Large intestine (tissue), 3 donors: ENCODE measurements around the gene EFCAB11. TPM values are rescaled to one million over a fixed set of nuclear protein-coding genes. Genes with fewer than 3 reads are reported as not detected.

Source experiments
- DNase-seq, 2 donors: peaks; one replicate each; pipeline versions ENCODE4 v3.0.0 to v3.0.0-alpha.2; 2013
- H3K27ac ChIP-seq: one replicate; pipeline ENCODE4 v1.5.1; 2013; ENCODE audit warnings: low read length
- H3K27me3 ChIP-seq: 2 replicates; pipeline ENCODE4 v1.6.1; 2013; ENCODE audit warnings: low read length; ENCODE audit not compliant: control insufficient read depth, insufficient read depth
- H3K36me3 ChIP-seq: 2 replicates; pipeline ENCODE4 v1.6.1; 2013; ENCODE audit warnings: low read length; ENCODE audit not compliant: control insufficient read depth, insufficient read depth
- H3K4me1 ChIP-seq: one replicate; pipeline ENCODE4 v1.6.1; 2013; ENCODE audit warnings: low read length; ENCODE audit not compliant: control insufficient read depth, insufficient read depth
- H3K4me3 ChIP-seq: one replicate; pipeline ENCODE4 v1.5.1; 2013; ENCODE audit warnings: low read length
- H3K9me3 ChIP-seq: one replicate; pipeline ENCODE4 v1.6.1; 2013; ENCODE audit warnings: mild to moderate bottlenecking, low read depth, low read length, moderate library complexity; ENCODE audit not compliant: control insufficient read depth
- WGBS: methylation state at CpG from one replicate; pipeline ENCODE4 v1.1.5; 2013; ENCODE audit warnings: low lambda C conversion rate; ENCODE audit not compliant: insufficient coverage; 5-methylcytosine and 5-hydroxymethylcytosine counted together
- polyA plus RNA-seq: library from polyadenylated mRNA; unstranded; fragments of 120-200 nt; gene quantifications from one replicate; pipeline ENCODE4 v1.2.1, GENCODE V29; 2013

Gene EFCAB11
- polyA plus RNA-seq, 1 donor: 14.2 TPM

DNA sequence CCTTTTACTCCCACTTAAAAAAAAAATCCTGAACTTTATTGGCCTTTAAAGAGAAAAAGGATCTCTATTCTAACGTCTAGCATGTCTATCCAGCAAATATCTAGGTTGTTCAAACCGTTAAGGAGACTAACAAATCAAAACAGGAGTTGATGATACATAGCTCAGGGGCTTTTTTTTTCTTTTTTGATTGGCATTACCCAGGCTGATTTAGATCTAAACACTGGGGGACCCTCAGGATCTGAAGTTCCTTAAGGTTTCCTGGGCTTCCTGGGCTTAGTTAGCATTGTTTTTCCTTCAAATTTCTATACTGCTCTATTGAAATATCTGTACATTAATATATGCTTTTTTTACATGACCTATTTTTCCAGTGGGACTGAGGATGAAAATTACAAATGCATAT, 42.3 kb downstream of the EFCAB11 start:
- DNase-seq: no peak
- Histone ChIP-seq H3K4me3 (no peak overlapping the region), H3K4me1 (peaks cover 22% of the 10 kb centered on the region), H3K27ac (peak overlapping the region; percentile 88), H3K36me3 (no peaks in the 10 kb centered on the region), H3K27me3 (no peaks in the 10 kb centered on the region), H3K9me3 (no peaks in the 10 kb centered on the region)
- WGBS: no CpG with 5 or more reads among the region's 2 CpGs

DNA sequence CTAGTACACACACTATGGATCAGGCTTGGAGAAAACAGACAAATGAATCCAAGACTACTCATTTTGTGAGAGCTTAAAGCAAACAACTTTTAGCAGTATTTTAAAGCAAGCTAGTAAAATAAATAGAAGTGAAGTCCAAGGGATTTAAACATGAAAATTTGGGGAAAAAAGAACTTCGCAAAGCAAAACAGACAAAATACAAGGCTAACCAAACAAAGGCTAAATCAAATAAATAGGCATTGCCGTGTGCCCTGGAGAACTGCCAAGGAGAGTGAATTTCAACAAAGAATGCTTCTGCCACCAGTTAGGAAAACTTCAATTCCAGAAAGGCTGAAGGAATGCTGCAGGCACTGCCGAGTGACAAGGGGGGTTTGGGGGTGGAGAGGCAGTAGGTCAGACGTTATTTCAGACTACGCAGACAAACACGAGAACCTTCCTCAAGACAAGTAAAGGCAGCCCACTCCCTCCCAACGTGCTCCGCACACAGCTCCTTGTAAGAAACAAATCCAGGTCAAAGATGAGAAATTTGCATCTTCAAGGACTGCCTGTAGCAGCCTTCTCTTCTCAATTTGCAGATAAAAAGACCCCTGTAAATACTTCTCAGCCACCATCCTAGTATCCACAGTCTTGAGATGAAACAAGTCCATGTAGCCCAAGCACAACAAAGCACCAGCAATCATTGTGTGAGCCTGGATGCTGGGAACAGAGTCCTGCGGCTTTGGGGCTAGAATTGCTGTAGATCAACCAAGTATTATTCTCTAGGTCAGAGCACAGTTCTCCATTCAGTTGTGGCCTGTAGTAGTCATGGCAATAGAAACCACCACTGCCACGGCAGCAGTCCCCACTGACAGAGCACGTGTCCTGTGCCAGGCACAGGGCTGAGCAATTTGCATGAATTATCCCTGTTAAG, 43.3 kb downstream of the EFCAB11 start:
- 0% methylated on average over 2 of the region's 11 CpGs for WGBS
- H3K36me3 ChIP-seq: no peaks in the 10 kb centered on the region
- peak; percentile 49 to 79 for DNase-seq
- no peaks in the 10 kb centered on the region for H3K27me3 ChIP-seq
- H3K4me3 ChIP-seq: peak overlapping the region; percentile 21
- no peaks in the 10 kb centered on the region for H3K9me3 ChIP-seq
- peaks cover 22% of the 10 kb centered on the region for H3K4me1 ChIP-seq
- peak overlapping the region; percentile 88 for H3K27ac ChIP-seq

DNA sequence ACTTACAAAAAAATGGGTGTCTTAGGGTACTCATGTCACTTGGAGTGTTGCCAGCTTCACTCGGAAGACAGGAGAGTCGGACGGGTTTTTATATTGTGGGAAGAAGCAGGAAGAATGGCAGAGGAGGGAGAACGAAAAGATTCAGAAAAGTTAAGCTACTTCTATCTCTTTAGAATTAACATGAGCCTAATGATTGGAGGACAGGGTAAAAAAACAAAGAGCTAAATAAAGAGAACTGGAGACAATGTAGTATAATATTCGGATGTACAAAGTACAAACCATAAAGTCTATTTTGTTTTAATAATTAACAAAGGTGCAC, 43.9 kb downstream of the EFCAB11 start:
- Histone ChIP-seq H3K36me3 (no peaks in the 10 kb centered on the region), H3K27me3 (no peaks in the 10 kb centered on the region), H3K27ac (peak overlapping the region; percentile 88), H3K9me3 (no peaks in the 10 kb centered on the region), H3K4me1 (peaks cover 22% of the 10 kb centered on the region), H3K4me3 (peak overlapping the region; percentile 21)
- DNase-seq: peak; percentile 33 to 83
- 20% methylated on average over 5 of the region's 5 CpGs for WGBS

DNA sequence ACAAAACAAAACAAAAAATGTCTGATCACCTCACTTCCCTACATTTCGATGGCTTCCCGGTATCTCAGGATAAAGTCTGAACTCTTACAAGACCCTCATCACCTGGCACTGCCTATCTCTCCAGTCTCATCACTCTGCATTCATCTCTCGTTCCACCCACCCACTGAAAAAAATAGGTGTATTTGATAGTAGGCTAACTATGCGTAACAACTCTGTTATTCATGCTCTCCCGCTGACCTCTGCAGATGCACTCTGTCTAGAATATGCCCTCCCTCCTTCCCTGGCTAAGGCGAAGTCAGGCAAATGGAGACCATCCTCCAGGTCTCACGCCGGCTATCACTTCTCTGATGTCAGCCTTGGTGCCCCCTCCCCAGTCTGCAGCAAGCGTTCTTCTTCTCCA, 44.9 kb downstream of the EFCAB11 start:
- Histone ChIP-seq H3K4me3 (no peak overlapping the region), H3K27me3 (no peaks in the 10 kb centered on the region), H3K4me1 (peaks cover 22% of the 10 kb centered on the region), H3K27ac (peak overlapping the region; percentile 88), H3K9me3 (no peaks in the 10 kb centered on the region), H3K36me3 (no peaks in the 10 kb centered on the region)
- no peak for DNase-seq
- 90% methylated on average over 2 of the region's 9 CpGs for WGBS

DNA sequence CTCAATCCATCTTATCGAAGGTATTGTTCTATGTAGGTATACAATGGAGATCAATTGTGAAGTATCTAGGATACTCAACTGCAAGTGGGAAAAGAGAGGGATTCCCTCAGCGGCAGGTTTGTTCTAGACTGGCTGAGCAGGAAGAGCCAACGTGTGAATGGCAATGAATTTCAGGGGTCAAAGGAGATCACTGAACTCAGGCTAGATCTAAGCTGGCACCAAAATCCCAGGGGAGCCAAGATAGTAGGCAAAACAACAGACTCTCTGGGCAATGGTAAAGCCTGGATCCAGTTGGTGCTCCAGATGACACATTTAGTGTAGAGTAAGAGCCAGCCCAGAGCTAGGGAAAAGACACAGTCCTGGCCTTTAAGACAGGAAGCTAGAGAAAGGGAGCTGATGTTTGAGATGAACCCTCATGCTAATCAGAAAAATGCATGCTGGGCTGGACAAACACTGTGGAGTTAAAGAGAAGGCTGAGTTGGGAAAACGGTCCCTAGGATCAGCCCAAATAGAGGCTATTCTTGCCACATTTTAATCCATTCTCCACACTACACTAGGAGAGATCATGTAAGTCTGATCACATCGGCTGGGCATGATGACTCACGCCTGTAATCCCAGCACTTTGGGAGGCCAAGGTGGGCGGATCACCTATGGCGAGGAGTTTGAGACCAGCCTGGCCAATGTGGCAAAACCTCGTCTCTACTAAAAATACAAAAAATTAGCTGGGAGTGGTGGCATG, 45.6 kb downstream of the EFCAB11 start:
- H3K27me3 ChIP-seq: no peaks in the 10 kb centered on the region
- H3K27ac ChIP-seq: no peak overlapping the region
- H3K36me3 ChIP-seq: no peaks in the 10 kb centered on the region
- peaks cover 22% of the 10 kb centered on the region for H3K4me1 ChIP-seq
- H3K4me3 ChIP-seq: no peak overlapping the region
- WGBS: no CpG with 5 or more reads among the region's 9 CpGs
- no peak for DNase-seq
- no peaks in the 10 kb centered on the region for H3K9me3 ChIP-seq

DNA sequence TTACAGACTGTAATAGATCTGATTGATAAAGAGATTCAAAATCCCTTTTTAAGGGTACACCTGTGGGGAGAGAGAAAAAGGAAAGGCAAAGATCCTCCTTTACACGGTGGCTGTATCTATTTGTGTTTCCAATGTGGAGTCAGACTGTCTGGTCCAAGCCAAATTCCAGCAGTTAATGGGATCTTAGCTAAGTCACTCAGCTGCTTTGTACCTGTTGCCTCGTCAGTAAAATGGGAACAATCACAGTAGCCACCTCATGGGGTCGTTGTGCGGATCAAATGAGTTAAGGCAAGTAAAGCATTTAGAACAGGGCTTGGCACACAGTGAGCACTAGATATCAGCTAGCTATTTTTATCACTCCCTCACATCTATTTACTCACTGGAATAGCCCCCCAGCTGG, 46.9 kb downstream of the EFCAB11 start:
- Histone ChIP-seq H3K36me3 (no peaks in the 10 kb centered on the region), H3K4me1 (peaks cover 19% of the 10 kb centered on the region), H3K27me3 (no peaks in the 10 kb centered on the region), H3K9me3 (no peaks in the 10 kb centered on the region), H3K27ac (no peak overlapping the region), H3K4me3 (no peak overlapping the region)
- no CpG with 5 or more reads among the region's 4 CpGs for WGBS
- DNase-seq: no peak

DNA sequence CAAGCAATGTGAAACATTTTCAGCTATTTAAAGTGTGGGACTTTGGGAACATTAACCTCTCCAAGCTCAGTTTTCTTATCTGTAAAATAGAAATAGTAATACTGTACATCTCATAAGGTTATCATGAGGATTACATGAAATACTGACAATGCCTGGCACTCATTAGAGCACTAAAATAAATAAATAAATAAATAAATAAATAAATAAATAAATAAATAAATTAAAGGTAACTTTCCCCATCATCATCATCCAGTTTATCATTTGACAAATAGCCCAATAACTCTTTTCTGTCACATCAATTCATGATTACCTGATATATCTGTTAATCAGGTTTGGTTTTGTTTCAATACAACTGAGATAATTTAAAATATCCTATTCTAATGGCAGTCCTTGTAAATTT, 48.5 kb downstream of the EFCAB11 start:
- Histone ChIP-seq H3K36me3 (no peaks in the 10 kb centered on the region), H3K27ac (no peak overlapping the region), H3K4me1 (peaks cover 5% of the 10 kb centered on the region), H3K9me3 (no peaks in the 10 kb centered on the region), H3K4me3 (no peak overlapping the region), H3K27me3 (no peaks in the 10 kb centered on the region)
- DNase-seq: no peak

DNA sequence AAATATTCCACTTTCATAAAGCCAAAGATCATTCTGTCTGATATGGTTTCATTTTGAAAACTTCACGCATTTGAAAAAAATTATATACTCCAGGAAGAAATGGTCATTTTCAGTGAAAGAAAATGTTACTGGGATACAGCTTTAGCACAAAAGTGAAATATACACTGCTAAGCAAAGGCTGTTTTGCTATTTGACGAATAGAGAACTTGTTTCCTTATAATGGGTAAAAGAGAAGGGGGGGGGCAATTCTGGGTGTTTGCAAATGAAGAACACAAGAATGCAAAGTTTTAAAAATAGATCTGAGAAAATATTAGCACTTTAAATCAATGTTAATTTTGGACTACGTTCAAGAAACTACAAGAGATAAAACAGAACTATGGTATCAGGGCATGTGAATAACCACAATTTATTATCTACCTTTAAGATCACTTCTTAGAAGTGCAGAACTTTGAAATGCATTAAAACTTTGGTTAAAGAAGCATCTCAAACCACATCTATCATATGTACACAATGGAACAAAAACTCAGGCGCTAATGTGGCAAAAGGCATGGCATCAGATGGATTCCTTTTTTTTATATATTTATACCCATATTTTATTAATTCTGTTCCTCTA, 51.1 kb downstream of the EFCAB11 start:
- H3K27me3 ChIP-seq: no peaks in the 10 kb centered on the region
- no peak for DNase-seq
- no peak overlapping the region for H3K4me3 ChIP-seq
- WGBS: 100% methylated on average over 2 of the region's 4 CpGs
- no peaks in the 10 kb centered on the region for H3K9me3 ChIP-seq
- H3K27ac ChIP-seq: no peak overlapping the region
- no peaks in the 10 kb centered on the region for H3K4me1 ChIP-seq
- no peaks in the 10 kb centered on the region for H3K36me3 ChIP-seq

DNA sequence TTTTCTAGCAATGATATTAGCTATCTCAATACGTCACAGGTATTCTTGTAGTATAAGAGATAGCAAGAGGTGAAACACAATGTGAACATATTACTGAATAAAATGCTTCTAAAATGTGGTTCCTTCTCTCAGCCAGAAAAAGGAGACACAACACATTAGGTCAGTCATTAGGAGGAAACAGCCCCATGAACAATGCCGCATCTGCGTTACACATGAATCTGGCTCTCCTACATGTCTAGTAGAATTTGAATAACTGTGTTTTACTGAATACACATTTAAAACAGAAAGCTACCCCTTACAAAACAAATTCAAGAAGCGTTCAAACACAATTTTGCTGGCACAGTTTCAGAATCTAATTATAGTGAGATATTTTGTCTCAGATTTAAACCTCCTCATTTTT, 51.6 kb downstream of the EFCAB11 start:
- no peak for DNase-seq
- Histone ChIP-seq H3K4me3 (no peak overlapping the region), H3K36me3 (no peaks in the 10 kb centered on the region), H3K4me1 (no peaks in the 10 kb centered on the region), H3K9me3 (no peaks in the 10 kb centered on the region), H3K27ac (no peak overlapping the region), H3K27me3 (no peaks in the 10 kb centered on the region)
- WGBS: 92% methylated on average over 2 of the region's 4 CpGs

DNA sequence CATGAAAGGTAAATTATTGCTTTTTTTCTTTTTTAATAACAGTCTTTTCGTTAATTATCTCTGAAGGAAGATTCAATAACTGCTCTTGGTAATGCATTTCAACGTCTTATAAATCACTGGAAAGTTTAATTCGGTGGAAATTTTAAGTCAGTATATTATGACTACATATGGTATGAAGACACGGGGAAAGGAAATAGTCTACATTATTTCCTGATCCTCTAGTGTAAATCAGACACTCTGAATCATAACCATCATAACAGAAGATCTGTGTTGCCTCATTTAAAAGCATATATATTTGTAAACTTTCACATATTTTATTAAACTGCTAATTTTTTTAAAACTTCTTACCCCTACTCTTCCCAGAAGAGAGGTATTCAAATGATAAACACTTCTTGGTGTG, 53.7 kb downstream of the EFCAB11 start:
- Histone ChIP-seq H3K4me1 (no peaks in the 10 kb centered on the region), H3K27me3 (no peaks in the 10 kb centered on the region), H3K27ac (no peak overlapping the region), H3K36me3 (no peaks in the 10 kb centered on the region), H3K4me3 (no peak overlapping the region), H3K9me3 (no peaks in the 10 kb centered on the region)
- WGBS: 77% methylated on average over 3 of the region's 4 CpGs
- no peak for DNase-seq
